Measurements from ENCODE around the gene MAGI2. TPM values are rescaled to one million over a fixed set of nuclear protein-coding genes. Genes with fewer than 3 reads are reported as not detected.

The MAGI2 gene
- total RNA-seq, 1 experiment from 2014 or later: 0.25 TPM

DNA sequence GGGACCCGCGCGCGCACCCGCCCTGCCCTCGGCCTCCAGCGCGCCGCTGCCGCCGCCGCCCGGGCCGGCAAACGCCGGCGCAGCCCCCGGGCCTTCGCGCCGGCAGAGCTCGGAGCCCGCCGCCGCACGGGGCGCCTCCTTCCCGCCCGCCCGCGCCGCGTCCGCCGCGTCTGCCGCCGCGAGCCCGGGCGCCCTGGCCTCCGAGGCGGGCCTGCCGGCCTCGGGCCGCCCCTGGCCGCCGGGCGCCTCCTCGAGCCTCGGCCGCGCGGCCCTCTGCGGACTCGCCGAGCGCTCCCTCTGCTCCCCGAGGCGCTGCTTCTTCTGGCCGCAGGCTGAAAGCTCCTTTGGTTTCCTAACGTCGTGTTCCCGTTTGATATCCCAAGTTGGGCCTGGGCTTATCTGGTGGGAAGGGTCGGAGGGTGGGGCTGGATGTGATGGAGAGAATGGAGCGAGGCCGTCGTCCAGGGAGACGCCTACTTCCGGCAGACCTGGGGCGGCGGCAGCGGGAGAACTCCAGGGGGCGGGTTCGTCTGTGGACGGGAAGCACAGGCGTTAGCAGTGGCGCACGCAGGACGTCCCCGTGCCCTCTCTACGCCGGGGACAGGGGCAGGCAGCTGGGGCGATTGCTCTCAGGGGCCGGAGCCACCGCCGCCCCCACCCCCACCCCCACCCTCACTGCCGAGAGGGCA is 1433.9 kb downstream of the MAGI2 start:
- peaks cover 4% of the 10 kb centered on the region for H3K36me3 Mint-ChIP-seq (ENCODE audit: insufficient read depth, unreplicated experiment)
- Histone ChIP-seq H3K4me1 (peaks cover 14% of the 10 kb centered on the region), H3K9me3 (no peaks in the 10 kb centered on the region), H3K27me3 (replicated peaks; ENCODE audit: control insufficient read depth, insufficient read depth, low read length) (no peaks in the 10 kb centered on the region), H3K36me3 (ENCODE audit: control insufficient read depth, insufficient read depth, low read length) (no peaks in the 10 kb centered on the region), H3K4me3 (ENCODE audit: low read depth, low read length) (peak overlapping the region; percentile 54)
- peaks cover 11% of the 10 kb centered on the region for H3K4me1 Mint-ChIP-seq (ENCODE audit: low read depth, unreplicated experiment)
- DNase-seq: peak; percentile 90 to 91
- no peaks in the 10 kb centered on the region for H3K9me3 Mint-ChIP-seq (ENCODE audit: unreplicated experiment)
- intact Hi-C loops (cut with micrococcal nuclease; ENCODE audit: unreplicated experiment): loop anchor here (1.0 to 10.0 kb wide), 9 partner anchors 63 to 1158 kb away; no protein-coding TSS in a partner anchor
- ChIA-PET POLR2A (interaction anchor here (0.6 kb wide), 1 partner anchor 540 kb away, joined by 3 read pairs; no protein-coding TSS in a partner anchor), CTCF (interaction anchor here (0.8 to 1.3 kb wide), 5 partner anchors 19 to 368 kb away, joined by 3 to 4 read pairs (median 3); no protein-coding TSS in a partner anchor)
- H3K27me3 Mint-ChIP-seq (ENCODE audit: insufficient read depth, unreplicated experiment): peaks cover 3% of the 10 kb centered on the region
- peak overlapping the region; percentile 84 for H3K4me3 Mint-ChIP-seq (ENCODE audit: unreplicated experiment)
- TF ChIP-seq, protein P1, sequence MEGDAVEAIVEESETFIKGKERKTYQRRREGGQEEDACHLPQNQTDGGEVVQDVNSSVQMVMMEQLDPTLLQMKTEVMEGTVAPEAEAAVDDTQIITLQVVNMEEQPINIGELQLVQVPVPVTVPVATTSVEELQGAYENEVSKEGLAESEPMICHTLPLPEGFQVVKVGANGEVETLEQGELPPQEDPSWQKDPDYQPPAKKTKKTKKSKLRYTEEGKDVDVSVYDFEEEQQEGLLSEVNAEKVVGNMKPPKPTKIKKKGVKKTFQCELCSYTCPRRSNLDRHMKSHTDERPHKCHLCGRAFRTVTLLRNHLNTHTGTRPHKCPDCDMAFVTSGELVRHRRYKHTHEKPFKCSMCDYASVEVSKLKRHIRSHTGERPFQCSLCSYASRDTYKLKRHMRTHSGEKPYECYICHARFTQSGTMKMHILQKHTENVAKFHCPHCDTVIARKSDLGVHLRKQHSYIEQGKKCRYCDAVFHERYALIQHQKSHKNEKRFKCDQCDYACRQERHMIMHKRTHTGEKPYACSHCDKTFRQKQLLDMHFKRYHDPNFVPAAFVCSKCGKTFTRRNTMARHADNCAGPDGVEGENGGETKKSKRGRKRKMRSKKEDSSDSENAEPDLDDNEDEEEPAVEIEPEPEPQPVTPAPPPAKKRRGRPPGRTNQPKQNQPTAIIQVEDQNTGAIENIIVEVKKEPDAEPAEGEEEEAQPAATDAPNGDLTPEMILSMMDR (IDR thresholded peaks at IDR 0.05; ENCODE audit: insufficient read depth in 1 of 2, low read depth in 1 of 2, low read length in 1 of 2, severe bottlenecking in 1 of 2, unreplicated experiment in 1 of 2): peak in 1 of 2 experiments; percentile 22
- H3K27ac Mint-ChIP-seq (ENCODE audit: unreplicated experiment): peak overlapping the region; percentile 77
- BruUV-seq (replicated peaks): no TSS peak

DNA sequence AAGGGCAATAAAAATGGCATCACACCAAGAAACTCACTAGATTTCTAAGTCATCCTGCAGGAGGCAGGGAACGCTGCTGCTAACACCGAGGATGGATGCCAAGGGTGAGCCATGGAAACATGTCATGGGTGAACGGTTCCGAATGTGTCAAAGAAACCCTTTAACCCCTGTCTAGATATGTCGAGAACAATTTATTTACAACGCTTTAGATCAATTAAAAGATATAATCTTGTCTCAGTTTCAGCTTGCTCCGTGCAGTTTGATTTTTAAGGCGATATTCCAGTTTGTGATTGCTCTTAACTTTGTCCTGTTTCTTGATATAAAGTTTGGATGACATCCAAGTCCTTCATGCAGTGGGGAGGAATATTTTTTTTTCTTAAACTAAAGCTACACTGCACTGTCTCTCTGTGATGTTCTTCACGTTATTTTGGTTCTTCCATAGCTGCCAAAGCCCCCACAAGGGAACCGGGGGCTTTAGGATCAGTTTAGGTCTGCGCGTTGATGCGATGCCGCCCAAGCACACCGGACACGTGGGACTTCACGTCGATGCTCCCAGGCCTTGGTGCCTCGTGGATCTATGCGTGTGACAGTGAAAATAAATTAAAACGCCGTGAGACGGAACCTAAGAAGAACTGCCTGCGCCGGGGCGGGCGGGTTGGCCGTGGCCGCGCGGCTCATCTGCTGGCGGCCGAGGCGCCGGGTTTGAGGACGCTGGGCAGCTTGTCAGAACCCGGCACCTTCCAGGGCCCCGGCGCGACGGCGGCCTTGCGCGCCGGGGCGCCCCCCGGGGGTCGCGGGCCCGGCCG is 1434.6 kb downstream of the MAGI2 start:
- intact Hi-C loops (cut with micrococcal nuclease; ENCODE audit: unreplicated experiment): loop anchor here (1.0 kb wide), 1 partner anchor 79 kb away; no protein-coding TSS in a partner anchor
- Histone ChIP-seq H3K4me3 (ENCODE audit: low read depth, low read length) (peak overlapping the region; percentile 46), H3K27me3 (replicated peaks; ENCODE audit: control insufficient read depth, insufficient read depth, low read length) (no peaks in the 10 kb centered on the region), H3K9me3 (no peaks in the 10 kb centered on the region), H3K4me1 (peaks cover 19% of the 10 kb centered on the region), H3K36me3 (ENCODE audit: control insufficient read depth, insufficient read depth, low read length) (no peaks in the 10 kb centered on the region)
- peak overlapping the region; percentile 64 for H3K27ac Mint-ChIP-seq (ENCODE audit: unreplicated experiment)
- H3K27me3 Mint-ChIP-seq (ENCODE audit: insufficient read depth, unreplicated experiment): peaks cover 3% of the 10 kb centered on the region
- TF ChIP-seq, protein P1 (IDR thresholded peaks at IDR 0.05; ENCODE audit: insufficient read depth in 1 of 2, low read depth in 1 of 2, low read length in 1 of 2, severe bottlenecking in 1 of 2, unreplicated experiment in 1 of 2): no peak
- peaks cover 4% of the 10 kb centered on the region for H3K36me3 Mint-ChIP-seq (ENCODE audit: insufficient read depth, unreplicated experiment)
- ChIA-PET POLR2A (no interaction called here), CTCF (interaction anchor here (1.3 kb wide), 1 partner anchor 29 kb away, joined by 3 read pairs; no protein-coding TSS in a partner anchor)
- DNase-seq: peak in 1 of 2 experiments; percentile 20
- peaks cover 11% of the 10 kb centered on the region for H3K4me1 Mint-ChIP-seq (ENCODE audit: low read depth, unreplicated experiment)
- H3K9me3 Mint-ChIP-seq (ENCODE audit: unreplicated experiment): no peaks in the 10 kb centered on the region
- peak overlapping the region; percentile 82 for H3K4me3 Mint-ChIP-seq (ENCODE audit: unreplicated experiment)
- BruUV-seq (replicated peaks): TSS peak; percentile 80

DNA sequence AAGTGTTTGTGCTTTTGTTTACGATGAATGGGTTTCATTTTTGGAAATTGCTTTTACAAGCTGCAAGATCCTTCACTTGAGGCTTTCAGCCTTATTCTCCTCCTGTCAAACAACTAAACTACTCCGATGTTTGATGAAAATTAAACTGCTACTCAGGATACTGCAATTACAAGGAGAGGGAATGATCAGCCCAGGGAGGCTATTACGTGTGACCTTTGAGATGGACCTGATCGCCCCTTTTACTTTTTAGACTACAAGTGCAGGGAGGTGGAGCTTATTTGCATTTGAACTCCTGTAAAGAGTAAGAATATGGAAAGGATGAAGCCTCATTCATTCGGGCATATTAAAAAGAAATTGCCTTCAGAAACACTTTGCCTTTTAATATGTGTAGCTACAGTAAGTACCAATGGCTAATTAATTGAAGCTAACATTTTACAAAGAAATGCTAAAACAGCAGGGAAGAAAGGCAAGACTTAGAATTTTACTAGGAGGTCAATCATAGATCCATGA is 1435.8 kb downstream of the MAGI2 start:
- POLR2A ChIA-PET: no interaction called here
- intact Hi-C loops (cut with micrococcal nuclease; ENCODE audit: unreplicated experiment): no loop called here
- H3K4me3 Mint-ChIP-seq (ENCODE audit: unreplicated experiment): peak overlapping the region; percentile 49

More for the DNA sequence above, 1435.8 kb downstream of the MAGI2 start:
- no peaks in the 10 kb centered on the region for H3K27me3 ChIP-seq (replicated peaks; ENCODE audit: control insufficient read depth, insufficient read depth, low read length)
- H3K36me3 Mint-ChIP-seq (ENCODE audit: insufficient read depth, unreplicated experiment): peaks cover 4% of the 10 kb centered on the region
- H3K4me1 Mint-ChIP-seq (ENCODE audit: low read depth, unreplicated experiment): peaks cover 18% of the 10 kb centered on the region
- H3K9me3 ChIP-seq: no peaks in the 10 kb centered on the region
- no peaks in the 10 kb centered on the region for H3K9me3 Mint-ChIP-seq (ENCODE audit: unreplicated experiment)
- H3K27ac Mint-ChIP-seq (ENCODE audit: unreplicated experiment): no peak overlapping the region
- peaks cover 19% of the 10 kb centered on the region for H3K4me1 ChIP-seq
- CTCF ChIA-PET: no interaction called here
- TF ChIP-seq, protein P1 (IDR thresholded peaks at IDR 0.05; ENCODE audit: insufficient read depth in 1 of 2, low read depth in 1 of 2, low read length in 1 of 2, severe bottlenecking in 1 of 2, unreplicated experiment in 1 of 2): no peak
- DNase-seq: no peak
- H3K27me3 Mint-ChIP-seq (ENCODE audit: insufficient read depth, unreplicated experiment): peaks cover 3% of the 10 kb centered on the region
- no peak overlapping the region for H3K4me3 ChIP-seq (ENCODE audit: low read depth, low read length)
- no TSS peak for BruUV-seq (replicated peaks)
- H3K36me3 ChIP-seq (ENCODE audit: control insufficient read depth, insufficient read depth, low read length): no peaks in the 10 kb centered on the region
